Lower lobe of right lung (tissue), 2 donors: ENCODE measurements around the gene ANTKMT. TPM values are rescaled to one million over a fixed set of nuclear protein-coding genes. Genes with fewer than 3 reads are reported as not detected.
A peak's percentile ranks its signal among the peaks of the same experiment; 100 is the strongest.

Source experiments
- ATAC-seq, 2 donors: fragments of 200-7000 bp; cut with Tn5 transposase; one replicate each; pipeline ENCODE4 v1.9.1; 2020 to 2022; ENCODE audit warnings: mild to moderate bottlenecking in 2 of 2, moderate library complexity in 2 of 2
- DNase-seq: peaks from one replicate; pipeline ENCODE4 v3.0.0-alpha.2; 2020
- H3K27ac ChIP-seq: fragments of 200-600 bp; one replicate; pipeline ENCODE4 v1.8.0; 2022
- H3K27me3 ChIP-seq: fragments of 200-600 bp; one replicate; pipeline ENCODE4 v1.8.0; 2022; ENCODE audit warnings: low read depth
- H3K36me3 ChIP-seq: fragments of 200-600 bp; one replicate; pipeline ENCODE4 v1.8.0; 2022; ENCODE audit warnings: mild to moderate bottlenecking
- H3K4me1 ChIP-seq: fragments of 200-600 bp; one replicate; pipeline ENCODE4 v1.8.0; 2022
- H3K4me3 ChIP-seq: fragments of 200-600 bp; one replicate; pipeline ENCODE4 v1.8.0; 2022; ENCODE audit warnings: mild to moderate bottlenecking
- H3K9me3 ChIP-seq: fragments of 200-600 bp; one replicate; pipeline ENCODE4 v1.8.0; 2022
- CTCF ChIP-seq: fragments of 200-600 bp; IDR thresholded peaks from one replicate; pipeline ENCODE4 v1.8.0; 2022; ENCODE audit warnings: antibody characterized with exemption, mild to moderate bottlenecking
- intact Hi-C: fragments of 100-400 bp; cut with DNase I; formaldehyde crosslinking; loops from one replicate; pipeline ENCODE4 v1.11.0; 2022
- total RNA-seq: library from RNA; stranded (reverse); fragmentation: NEBNext Ultra II Directional; extraction: Animal tissue kit (Norgen Biotek cat#: 25700); gene quantifications from one replicate; pipeline ENCODE4 v1.2.1, GENCODE V29; 2021
- donor health status: DM: no; HTN: yes; CAD: no; lungs with severe emphysema.

ANTKMT gene
- total RNA-seq, 1 donor from 2014 or later, result 36.5 TPM

- ATAC-seq, result peak in 1 of 2 donors; percentile 8
- Histone ChIP-seq H3K27me3 (no peaks in the 10 kb centered on the region), H3K36me3 (no peaks in the 10 kb centered on the region), H3K27ac (no peak overlapping the region), H3K4me1 (no peaks in the 10 kb centered on the region), H3K9me3 (no peaks in the 10 kb centered on the region), H3K4me3 (no peak overlapping the region)
- no peak for DNase-seq
- TF ChIP-seq CTCF, result no peak
- intact Hi-C loops, result no loop called here
Measured at GRCh38 chr16:754656-755055, 33.7 kb downstream of the ANTKMT start.

GRCh38 chr16:756428-756827, 35.5 kb downstream of the ANTKMT start:
- ATAC-seq, result no peak
- H3K4me3 ChIP-seq, result no peak overlapping the region
- H3K36me3 ChIP-seq, result no peaks in the 10 kb centered on the region

GRCh38 chr16:759110-759910, 38.4 kb downstream of the ANTKMT start:
- DNase-seq (peak; percentile 87), ATAC-seq (peak; percentile 89)
- Histone ChIP-seq H3K36me3 (no peaks in the 10 kb centered on the region), H3K27me3 (no peaks in the 10 kb centered on the region), H3K9me3 (no peaks in the 10 kb centered on the region), H3K4me3 (no peak overlapping the region), H3K27ac (peak overlapping the region; percentile 79), H3K4me1 (peaks cover 8% of the 10 kb centered on the region)
- TF ChIP-seq CTCF, result no peak
- intact Hi-C loops, result no loop called here

More at GRCh38 chr16:756428-756827, 35.5 kb downstream of the ANTKMT start:
- intact Hi-C loops, result no loop called here
- no peak for DNase-seq
- no peak for TF ChIP-seq CTCF
- Histone ChIP-seq H3K4me1 (peaks cover 8% of the 10 kb centered on the region), H3K27ac (no peak overlapping the region), H3K27me3 (no peaks in the 10 kb centered on the region), H3K9me3 (no peaks in the 10 kb centered on the region)

GRCh38 chr16:760065-760464, 39.1 kb downstream of the ANTKMT start:
- no peak for TF ChIP-seq CTCF
- no peaks in the 10 kb centered on the region for H3K9me3 ChIP-seq
- no peaks in the 10 kb centered on the region for H3K36me3 ChIP-seq
- peak overlapping the region; percentile 79 for H3K27ac ChIP-seq
- peak; percentile 9 for ATAC-seq
- no peak overlapping the region for H3K4me3 ChIP-seq
- H3K27me3 ChIP-seq, result no peaks in the 10 kb centered on the region
- peaks cover 8% of the 10 kb centered on the region for H3K4me1 ChIP-seq
- peak; percentile 48 for DNase-seq
- intact Hi-C loops, result no loop called here

- H3K4me3 ChIP-seq, result peak within 1 kb of the TSS; percentile 27
- no peaks in the 10 kb centered on the region for H3K36me3 ChIP-seq
- no peaks in the 10 kb centered on the region for H3K27me3 ChIP-seq
- no peaks in the 10 kb centered on the region for H3K9me3 ChIP-seq
- peak; percentile 69 for DNase-seq
- no peak for TF ChIP-seq CTCF
- H3K27ac ChIP-seq, result peak within 1 kb of the TSS; percentile 79
- intact Hi-C loops, result no loop called here
- ATAC-seq, result peak; percentile 53 to 66
- H3K4me1 ChIP-seq, result peaks cover 8% of the 10 kb centered on the region
Measured at GRCh38 chr16:760545-761343, 39.8 kb downstream of the ANTKMT start, which contains the start of gene MSLN. Gene MSLN (plus strand): TSS chr16:760734. CDS start chr16:762681, 1,947 bp downstream.
